HFF-Myc (cell line): ENCODE data around the gene KCNK13.

Source experiments
- DNase-seq: peaks from one replicate; pipeline ENCODE4 v3.0.0-alpha.2; 2011; ENCODE audit warnings: low read depth; ENCODE audit errors: extremely low read depth
- H3K4me3 ChIP-seq: replicated peaks from 2 replicates; pipeline ENCODE4 v1.5.1; 2011; ENCODE audit warnings: low read depth, mild to moderate bottlenecking, control low read depth, low read length
- TF ChIP-seq, protein P1 (sequence below): IDR thresholded peaks from 2 replicates; pipeline ENCODE4 v1.5.1; 2012; ENCODE audit warnings: mild to moderate bottlenecking, low read depth, low read length, control low read depth; ENCODE audit errors: missing control alignments

The KCNK13 gene

DNA sequence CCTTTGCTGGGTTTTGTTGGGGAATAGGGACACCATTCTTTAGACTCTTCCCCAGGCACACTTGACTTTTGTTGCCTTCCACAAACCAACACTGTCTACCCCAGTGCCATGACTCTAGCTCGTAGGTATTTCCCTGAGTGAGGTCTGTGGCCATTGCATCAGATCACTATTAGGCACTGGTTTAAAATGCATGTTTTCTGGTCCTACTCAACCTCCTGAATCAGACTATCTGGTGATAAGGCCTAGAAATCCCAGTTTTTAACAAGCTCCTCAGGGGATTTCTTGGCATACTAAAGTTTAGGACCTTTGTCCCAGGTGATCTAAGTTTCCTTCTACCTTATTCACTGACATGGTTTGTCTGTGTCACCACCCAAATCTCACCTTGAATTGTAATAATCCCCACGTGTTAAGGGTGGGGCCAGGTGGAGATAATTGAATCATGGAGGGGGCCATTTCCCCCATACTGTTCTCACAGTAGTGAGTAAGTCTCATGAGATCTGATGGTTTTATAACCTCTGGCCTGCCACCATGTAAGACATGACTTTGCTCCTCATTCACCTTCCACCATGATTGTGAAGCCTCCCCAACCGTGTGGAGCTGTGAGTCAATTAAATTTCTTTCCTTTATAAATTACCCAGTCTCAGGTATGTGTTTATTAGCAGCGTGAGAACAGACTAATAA is 106.8 kb downstream of the KCNK13 start:
- TF ChIP-seq, protein P1, sequence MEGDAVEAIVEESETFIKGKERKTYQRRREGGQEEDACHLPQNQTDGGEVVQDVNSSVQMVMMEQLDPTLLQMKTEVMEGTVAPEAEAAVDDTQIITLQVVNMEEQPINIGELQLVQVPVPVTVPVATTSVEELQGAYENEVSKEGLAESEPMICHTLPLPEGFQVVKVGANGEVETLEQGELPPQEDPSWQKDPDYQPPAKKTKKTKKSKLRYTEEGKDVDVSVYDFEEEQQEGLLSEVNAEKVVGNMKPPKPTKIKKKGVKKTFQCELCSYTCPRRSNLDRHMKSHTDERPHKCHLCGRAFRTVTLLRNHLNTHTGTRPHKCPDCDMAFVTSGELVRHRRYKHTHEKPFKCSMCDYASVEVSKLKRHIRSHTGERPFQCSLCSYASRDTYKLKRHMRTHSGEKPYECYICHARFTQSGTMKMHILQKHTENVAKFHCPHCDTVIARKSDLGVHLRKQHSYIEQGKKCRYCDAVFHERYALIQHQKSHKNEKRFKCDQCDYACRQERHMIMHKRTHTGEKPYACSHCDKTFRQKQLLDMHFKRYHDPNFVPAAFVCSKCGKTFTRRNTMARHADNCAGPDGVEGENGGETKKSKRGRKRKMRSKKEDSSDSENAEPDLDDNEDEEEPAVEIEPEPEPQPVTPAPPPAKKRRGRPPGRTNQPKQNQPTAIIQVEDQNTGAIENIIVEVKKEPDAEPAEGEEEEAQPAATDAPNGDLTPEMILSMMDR = no peak
- DNase-seq = no peak
- no peak overlapping the region for H3K4me3 ChIP-seq

DNA sequence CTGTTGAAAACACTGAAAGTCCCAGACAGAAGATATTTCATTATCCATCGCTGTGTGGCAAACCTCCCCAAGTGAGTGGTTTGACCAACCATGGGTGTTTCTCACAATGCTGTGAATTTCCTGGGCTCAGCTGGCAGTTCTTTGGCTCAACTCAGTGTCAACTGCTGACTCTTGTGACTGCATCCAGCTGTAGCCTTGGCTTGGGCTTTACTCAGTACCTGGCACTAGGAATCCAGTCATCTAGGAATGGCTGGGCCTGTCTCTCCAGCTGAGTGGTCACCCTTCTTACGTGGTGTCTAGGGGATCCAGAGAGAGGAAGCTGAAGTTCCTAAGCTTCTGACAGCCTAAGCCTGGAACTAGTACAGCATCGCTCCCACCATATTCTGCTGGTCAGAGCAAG is 113.8 kb downstream of the KCNK13 start:
- TF ChIP-seq, protein P1 = no peak
- DNase-seq = no peak

DNA sequence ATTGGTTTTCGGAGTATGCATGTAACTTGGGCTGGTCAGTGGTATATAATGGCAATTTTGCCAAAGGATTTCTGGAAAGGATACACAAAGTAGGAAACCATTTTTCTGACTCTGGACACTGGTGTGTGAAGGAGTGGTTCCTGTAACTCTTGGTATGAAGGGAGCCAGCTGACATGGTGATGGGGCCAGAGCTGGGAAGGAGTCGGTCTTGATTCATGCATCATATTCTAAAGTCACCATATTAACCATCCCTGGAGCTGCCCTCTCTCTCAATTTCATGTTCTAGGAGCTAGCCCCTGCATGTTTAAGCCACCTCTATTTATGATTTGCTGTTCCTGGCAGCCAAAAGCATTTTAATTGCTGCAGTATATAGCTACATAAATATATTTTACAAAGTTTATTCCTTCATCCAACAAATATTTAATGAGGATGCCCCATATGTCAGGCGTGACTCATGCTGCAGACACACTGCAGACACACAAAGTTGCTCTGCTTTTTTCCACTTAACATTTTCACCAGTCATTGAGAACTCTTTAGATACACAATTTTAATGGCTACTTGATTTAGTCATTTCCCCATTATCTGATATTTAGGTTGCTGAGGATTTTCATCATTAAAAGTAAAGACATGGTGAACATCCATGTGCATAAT is 115.9 kb downstream of the KCNK13 start:
- DNase-seq = no peak

More for the DNA sequence above, 113.8 kb downstream of the KCNK13 start:
- H3K4me3 ChIP-seq = no peak overlapping the region

DNA sequence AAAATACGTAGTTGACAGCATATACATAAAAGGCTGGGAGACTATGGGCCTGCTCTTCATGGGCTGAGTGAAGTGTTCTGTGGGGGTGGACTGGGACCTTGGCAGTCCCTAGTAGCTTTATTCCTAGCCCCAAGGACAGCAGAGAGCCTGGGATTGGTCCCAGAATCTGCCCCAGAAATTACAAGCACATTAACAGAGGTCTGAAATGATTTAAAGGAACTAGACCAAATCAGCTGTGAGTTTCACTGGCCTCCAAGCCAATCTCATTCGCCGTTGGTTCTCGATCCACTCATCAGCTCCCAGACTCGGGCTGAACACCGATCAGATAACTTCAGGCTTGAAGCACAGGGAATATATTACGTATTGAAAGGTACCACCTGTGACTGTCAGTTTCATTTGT is 117.6 kb downstream of the KCNK13 start:
- TF ChIP-seq, protein P1 = no peak

More for the DNA sequence above, 115.9 kb downstream of the KCNK13 start:
- TF ChIP-seq, protein P1 = no peak
- H3K4me3 ChIP-seq = no peak overlapping the region

DNA sequence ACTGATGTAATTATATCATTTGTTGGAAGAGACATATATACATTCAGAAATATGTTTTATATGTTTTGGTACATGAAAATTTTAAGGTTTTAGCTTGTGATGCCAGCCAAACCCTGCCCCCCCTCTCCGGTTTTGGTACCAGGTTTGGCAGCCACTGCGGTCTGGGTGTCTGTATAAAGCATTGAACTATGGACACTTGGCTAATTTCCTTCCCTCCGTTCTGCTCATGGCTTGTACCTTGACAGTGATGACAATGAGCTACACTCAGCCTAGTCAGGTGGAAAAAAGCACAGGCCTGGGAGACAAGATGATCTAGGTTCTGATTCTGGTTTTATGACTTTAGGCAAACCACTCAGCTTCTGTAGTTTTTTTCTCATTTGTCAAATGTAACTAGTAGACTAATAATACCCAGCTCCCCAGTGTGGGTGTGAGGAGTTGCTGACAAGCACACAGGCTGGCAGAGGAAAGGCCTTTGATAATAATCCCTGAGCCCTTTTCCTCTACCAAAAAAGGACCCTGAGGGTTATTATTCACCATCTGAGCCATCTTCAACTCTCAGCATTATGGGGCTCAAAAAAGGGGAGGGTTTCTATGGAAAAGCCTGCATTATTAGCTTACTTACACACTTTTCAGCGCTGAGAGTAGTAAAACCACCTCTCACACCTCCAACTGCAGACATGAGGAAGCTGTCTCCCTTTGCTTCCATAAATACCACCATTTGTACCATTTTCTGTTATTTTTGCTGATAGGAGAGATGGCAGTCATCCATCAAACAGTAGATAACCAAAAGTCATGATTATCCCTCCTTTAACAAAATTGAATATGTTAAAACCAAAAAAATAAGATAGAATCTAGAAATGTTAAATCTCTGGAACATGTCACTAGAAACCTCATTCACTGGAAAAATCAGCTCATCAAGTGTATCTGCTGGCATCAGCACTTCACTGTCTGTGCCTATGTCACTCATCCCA is 118.3 kb downstream of the KCNK13 start:
- TF ChIP-seq, protein P1 = no peak
- DNase-seq = no peak
- no peak overlapping the region for H3K4me3 ChIP-seq

More for the DNA sequence above, 117.6 kb downstream of the KCNK13 start:
- no peak for DNase-seq
- no peak overlapping the region for H3K4me3 ChIP-seq

DNA sequence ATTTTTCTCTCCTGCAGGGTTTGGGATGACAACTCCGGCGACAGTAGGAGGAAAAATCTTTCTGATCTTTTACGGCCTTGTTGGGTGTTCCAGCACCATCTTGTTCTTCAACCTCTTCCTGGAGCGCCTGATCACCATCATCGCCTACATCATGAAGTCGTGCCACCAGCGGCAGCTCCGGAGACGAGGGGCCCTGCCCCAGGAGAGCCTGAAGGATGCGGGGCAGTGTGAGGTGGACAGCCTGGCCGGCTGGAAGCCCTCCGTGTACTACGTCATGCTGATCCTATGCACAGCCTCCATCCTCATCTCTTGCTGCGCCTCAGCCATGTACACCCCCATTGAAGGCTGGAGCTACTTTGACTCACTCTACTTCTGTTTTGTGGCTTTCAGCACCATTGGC is 122.3 kb downstream of the KCNK13 start:
- DNase-seq = no peak
- TF ChIP-seq, protein P1 = no peak
- no peak overlapping the region for H3K4me3 ChIP-seq
